ENCODE measurements around the gene MYH10. TPM values are rescaled to one million over a fixed set of nuclear protein-coding genes. Genes with fewer than 3 reads are reported as not detected.

MYH10 gene
- total RNA-seq, 1 experiment from 2014 or later: 28.4 TPM

DNA sequence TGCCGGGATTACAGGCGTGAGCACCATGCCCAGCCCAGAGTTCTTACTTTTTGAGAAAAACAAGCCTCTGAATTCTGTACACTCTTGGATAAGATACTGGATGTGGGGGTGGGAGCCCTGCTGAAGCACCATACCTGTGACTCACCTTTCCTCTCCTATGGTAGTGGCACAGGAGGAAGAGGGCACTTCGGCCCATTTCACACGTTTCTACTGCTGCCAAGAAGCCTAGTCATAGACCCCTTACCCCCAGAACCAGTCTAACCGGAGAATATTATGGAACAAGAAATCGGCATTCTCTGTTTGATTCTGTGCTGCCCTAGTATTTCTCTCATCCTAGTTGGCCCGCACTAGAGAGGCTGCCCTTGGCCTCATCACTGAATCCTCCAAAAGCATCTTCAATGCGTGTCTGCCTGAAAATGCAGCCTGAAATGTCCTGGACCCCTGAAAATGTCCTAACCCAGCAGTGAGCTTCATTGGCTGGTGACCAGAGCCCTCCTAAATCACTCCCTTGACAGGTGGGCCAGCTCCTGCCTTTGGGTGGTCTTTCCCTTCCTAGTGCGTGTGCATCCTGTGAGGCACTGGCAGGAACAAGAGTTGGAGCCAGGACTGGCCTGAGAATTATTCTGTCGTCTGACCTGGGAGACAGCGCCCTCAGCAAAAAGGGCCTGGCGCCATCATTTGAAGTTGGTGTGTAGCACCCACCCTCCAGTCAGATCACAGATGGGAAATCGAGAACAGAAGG is 156.9 kb downstream of the MYH10 start:
- no peak for DNase-seq (ENCODE audit: low read depth)

DNA sequence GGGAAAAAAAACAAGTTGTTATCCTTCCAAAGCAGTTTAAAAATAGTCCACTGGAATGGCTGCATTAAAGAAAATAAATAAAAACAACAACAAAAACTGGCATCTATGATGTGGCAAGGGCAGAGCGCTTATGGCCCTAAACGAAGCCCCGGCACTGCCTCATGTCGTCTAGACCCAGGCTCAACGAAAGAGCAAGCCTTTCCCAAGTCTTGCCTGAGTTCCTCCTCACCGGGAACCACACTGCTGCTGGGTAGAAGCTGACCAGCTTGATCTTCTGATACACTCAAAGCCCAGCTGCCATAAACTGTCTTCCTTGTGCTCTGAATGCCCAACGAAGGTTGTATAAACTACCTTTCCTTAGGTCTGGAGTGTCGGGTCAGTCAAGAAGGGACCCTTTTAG is 157.9 kb downstream of the MYH10 start:
- no peak for DNase-seq (ENCODE audit: low read depth)

- no peak for DNase-seq (ENCODE audit: low read depth)
Observed at GRCh38 chr17:8470447-8471047, 160.0 kb downstream of the MYH10 start.

GRCh38 chr17:8469964-8470363 is 160.6 kb downstream of the MYH10 start:
- no peak for DNase-seq (ENCODE audit: low read depth)

GRCh38 chr17:8468980-8469379 is 161.5 kb downstream of the MYH10 start:
- no peak for DNase-seq (ENCODE audit: low read depth)

DNA sequence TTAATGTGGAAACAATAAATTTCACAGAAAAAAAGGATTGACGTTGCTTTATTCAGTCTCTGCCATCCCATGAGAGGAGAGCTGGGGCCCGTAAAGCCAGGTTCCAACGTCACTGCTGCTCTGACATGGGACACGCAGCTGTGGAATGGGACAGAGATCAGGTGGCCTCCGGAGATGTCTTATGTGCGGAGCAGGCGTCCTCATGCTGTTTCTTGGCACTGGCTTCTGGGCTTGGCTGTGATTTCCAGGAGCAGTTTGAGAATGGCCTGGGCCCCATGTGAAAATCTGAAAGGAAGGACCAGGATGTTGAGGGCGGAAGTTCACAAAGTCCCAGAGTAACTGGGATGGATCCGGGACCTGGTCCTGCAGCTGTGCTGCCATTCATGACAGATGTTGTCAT is 162.4 kb downstream of the MYH10 start:
- no peak for DNase-seq (ENCODE audit: low read depth)

DNA sequence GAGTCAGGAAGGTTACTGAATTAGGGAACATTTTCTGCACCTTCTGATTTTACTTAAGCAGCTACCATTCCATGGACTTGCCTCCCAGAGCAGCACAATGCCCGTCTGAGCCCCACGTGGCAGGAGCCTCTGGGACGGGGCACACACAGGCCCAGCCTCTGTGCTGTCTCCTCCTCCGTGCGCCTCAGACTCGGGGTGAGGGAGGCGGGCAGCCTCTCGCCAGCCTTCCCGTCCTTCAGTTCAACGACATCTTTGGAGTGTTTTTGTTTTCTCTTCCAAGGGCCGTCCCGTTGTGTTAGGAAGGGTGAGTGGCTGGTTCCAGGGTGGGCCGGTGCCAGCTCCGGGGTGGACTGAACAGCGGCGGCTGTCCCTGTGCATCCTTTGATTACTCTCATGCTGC is 163.0 kb downstream of the MYH10 start:
- no peak for DNase-seq (ENCODE audit: low read depth)

DNA sequence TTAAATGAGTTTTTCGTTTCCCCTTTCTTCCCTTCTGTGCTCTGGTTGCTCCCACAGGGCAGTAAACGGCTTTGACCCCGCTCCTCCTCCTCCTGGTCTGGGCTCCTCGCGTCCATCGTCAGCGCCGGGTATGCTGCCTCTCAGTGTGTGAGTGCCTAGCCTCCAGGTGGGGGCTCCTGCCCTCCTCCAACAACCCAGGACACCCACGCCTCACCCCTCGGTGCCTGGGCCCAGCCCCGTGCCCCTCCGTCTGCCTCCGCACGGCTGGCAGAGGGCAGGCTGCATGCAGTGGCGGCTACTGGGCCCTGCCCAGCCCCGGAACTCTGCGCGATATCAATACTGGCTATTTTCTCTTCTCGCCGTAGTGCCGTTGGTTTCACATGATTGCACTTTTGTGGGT is 163.7 kb downstream of the MYH10 start:
- no peak for DNase-seq (ENCODE audit: low read depth)

DNA sequence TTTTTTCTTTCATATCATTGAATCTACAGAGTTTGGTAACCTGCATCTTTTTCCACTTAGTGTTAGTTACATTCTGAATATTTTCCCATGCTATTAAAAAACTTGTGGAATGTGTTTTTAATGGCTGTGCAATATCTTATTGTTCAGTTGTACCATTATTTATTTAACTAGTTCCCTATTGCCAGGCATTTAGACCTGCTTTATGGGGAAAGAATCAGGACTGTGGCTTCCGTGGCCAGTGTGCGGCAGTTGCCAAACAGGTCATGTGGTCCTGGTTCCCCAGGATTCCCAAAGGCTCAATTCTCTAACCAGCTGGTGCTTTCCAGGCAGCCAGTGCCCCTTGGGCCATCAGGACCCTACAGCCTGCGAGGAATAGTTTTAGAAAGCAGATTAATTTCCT is 164.1 kb downstream of the MYH10 start:
- DNase-seq (ENCODE audit: low read depth): no peak

DNA sequence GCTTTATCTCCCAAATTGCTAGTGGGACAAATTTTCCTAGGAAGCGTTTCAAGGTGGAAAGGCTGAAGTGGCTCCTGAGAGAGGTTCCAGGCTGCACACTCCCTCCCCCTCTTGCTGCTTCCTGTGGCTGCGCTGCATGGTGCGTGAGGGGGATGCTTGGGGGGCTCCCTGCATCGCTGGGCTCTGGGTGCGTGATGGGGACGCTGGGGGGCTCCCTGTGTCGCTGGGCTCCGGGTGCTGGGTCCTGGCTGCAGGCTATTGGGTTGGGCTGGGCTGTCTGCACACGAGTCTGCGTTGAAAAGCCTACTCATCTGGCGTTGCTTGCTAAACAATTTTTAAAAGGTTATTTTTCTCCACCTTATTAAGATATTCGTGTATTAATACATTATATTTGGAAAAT is 164.8 kb downstream of the MYH10 start:
- no peak for DNase-seq (ENCODE audit: low read depth)

- no peak for DNase-seq (ENCODE audit: low read depth)
Observed at GRCh38 chr17:8465356-8465755, 165.2 kb downstream of the MYH10 start.

DNA sequence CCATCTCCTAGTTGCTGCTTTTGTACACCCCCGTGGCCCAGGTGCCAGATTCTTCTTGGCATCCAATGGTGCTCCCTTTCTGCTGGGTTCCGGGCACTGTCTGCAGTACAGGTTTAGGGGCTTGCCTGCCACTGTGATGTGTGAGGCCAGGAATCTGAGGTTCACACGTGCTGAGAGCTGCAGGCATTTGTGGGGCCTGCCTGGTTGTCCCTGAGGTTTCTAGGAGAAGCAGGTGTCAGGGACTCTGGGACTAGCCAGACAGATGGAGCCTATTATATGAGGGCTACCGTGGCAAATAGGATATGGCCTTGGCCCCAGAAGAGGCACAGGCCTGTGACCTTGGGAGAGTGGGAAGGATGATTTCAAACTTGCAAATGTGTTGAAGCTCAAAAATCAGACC is 165.6 kb downstream of the MYH10 start:
- no peak for DNase-seq (ENCODE audit: low read depth)

GRCh38 chr17:8463099-8463498 is 167.4 kb downstream of the MYH10 start:
- DNase-seq (ENCODE audit: low read depth): no peak

DNA sequence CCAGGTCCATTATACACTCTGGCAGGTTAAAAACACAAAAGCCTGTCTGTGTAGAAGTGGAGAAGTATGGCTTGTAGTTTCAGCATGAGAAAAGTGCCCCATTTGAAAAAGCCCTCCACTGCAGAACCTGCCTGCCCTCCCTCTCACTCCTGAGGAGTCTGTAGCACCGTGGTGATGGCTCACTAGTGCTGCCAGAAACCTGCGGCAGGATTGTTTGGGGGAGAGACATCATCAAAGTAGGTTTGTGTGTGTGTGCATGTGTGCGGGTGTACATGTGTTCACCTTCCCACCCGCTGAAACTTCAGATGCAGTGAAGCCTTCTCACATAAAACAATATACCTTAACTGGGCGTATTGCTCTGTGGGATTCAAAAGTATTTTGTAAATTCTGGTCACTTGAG is 168.0 kb downstream of the MYH10 start:
- no peak for DNase-seq (ENCODE audit: low read depth)

- DNase-seq (ENCODE audit: low read depth): no peak
Observed at GRCh38 chr17:8459831-8460230, 170.7 kb downstream of the MYH10 start.

DNA sequence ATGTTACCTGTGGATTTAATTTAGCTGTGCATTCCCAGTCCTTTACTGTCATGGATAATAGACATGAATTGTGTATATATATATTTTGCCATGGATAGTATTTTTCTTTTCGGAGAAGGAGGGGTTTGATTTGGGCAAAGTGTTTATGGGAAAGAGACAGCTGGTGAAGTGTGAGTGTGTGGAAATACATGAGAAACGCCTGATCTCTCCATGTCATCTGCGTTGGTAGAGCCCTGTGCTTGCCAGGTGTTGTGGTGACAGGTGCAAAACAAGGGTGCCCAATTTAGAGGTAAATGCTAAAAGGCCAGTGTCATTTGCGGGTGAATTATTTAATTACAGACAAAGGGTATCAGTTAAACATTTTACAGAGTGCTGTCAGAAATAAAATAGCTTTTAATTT is 171.4 kb downstream of the MYH10 start:
- DNase-seq (ENCODE audit: low read depth): no peak

DNA sequence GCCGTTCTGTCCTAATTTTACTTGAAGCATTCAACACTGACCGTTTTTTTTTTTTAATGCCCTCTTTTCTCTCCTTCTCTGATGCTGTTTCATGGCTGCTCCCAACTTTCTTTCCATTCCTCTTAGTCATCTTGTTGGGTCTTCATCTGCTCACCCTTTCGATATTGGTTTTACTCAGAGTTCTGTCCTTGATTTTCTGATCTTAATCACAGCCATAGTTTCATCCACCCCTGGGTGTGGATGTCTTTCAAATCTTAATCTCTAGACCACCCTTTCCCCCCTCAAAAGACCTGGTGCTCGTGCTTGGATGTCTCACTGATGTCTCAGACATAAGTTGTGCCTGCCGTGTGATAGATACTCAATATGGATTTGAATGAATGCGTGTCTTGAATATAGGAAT is 172.4 kb downstream of the MYH10 start:
- no peak for DNase-seq (ENCODE audit: low read depth)

DNA sequence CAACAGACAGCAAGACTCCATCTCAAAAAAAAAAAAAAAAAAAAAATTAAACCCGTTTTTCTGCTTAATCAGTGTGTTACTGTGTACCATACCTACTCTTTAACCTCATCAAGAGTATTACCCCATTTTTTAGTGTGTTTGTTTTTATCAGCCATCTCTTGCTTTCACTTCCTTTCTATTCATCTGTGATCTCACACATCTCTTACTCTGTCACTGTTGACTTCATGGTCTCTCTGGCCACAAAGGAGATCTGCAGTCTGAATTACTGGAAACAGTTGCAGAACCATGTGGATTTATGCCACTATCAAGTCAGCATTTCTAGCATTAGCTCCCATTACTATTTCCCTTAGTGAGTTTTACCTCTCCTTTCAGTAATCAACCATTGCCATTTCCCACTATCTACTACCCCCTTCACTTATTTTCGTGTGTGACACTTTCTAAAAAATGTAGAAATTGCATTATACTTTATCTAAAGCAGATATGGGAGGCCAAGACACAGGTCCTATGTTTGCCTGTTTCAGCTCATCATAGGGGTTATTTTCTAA is 174.8 kb downstream of the MYH10 start:
- DNase-seq (ENCODE audit: low read depth): no peak

GRCh38 chr17:8453326-8453725 is 177.2 kb downstream of the MYH10 start:
- no peak for DNase-seq (ENCODE audit: low read depth)

- no peak for DNase-seq (ENCODE audit: low read depth)
Observed at GRCh38 chr17:8451933-8452614, 178.5 kb downstream of the MYH10 start.

- no peak for DNase-seq (ENCODE audit: low read depth)
Observed at GRCh38 chr17:8448310-8448709, 182.2 kb downstream of the MYH10 start.

DNA sequence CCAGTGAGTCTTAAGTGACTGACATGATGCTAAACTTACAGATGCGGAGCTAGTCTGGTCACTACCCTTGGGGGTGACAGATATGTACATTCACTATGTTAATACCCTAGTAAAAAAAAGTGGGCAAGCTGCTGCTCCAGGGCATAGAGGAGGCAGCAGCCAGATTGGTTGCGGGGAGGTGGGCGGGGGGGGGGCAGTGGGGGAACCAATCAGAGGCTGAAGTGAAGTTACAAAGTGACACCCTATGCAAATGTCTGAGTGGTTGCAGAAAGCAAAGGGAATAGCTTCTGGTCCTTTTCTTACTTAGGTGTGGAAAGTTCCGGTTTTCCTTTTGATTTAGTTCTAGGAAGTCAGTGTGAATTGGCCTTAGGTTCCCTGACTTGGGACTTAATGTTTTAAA is 182.7 kb downstream of the MYH10 start:
- no peak for DNase-seq (ENCODE audit: low read depth)

DNA sequence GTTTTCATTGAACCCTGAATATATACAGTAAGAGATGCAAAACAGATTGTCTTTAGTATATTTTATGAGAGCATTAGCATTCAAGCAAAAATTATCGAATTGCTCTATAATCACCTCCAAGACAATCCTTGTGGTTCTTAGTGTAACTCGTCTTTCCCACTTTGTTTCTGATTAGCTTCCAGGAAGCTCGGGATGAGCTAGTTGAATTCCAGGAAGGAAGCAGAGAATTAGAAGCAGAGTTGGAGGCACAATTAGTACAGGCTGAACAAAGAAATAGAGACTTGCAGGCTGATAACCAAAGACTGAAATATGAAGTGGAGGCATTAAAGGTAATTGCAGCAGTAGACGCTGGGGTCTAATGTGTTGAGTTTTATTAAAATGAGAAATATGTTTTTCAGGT is 185.0 kb downstream of the MYH10 start:
- no peak for DNase-seq (ENCODE audit: low read depth)

Data from Daoy (cell line).